ENCODE measurements around the gene ABCA2.

DNA sequence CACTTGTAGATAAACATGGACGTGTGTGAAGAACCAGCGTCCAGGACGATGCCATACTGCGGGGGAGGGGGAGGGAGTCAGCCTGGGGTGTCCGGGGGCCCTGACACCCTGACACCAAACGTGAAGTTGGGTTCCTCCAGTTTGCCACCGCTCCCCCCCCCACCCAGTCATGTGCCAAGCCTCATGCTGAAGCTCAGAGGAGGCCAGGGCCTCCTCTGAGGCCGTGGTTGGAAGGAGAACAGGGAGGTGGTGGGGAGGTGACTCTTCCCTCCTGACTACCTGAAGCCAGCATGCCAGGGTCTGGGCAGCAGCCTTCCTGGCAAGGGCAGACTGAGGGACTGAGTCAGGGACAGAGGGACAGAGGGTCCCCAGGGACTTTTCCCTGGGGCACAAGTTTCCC lies 24.3 kb upstream of the ABCA2 start:
- TF ChIP-seq, protein P1, sequence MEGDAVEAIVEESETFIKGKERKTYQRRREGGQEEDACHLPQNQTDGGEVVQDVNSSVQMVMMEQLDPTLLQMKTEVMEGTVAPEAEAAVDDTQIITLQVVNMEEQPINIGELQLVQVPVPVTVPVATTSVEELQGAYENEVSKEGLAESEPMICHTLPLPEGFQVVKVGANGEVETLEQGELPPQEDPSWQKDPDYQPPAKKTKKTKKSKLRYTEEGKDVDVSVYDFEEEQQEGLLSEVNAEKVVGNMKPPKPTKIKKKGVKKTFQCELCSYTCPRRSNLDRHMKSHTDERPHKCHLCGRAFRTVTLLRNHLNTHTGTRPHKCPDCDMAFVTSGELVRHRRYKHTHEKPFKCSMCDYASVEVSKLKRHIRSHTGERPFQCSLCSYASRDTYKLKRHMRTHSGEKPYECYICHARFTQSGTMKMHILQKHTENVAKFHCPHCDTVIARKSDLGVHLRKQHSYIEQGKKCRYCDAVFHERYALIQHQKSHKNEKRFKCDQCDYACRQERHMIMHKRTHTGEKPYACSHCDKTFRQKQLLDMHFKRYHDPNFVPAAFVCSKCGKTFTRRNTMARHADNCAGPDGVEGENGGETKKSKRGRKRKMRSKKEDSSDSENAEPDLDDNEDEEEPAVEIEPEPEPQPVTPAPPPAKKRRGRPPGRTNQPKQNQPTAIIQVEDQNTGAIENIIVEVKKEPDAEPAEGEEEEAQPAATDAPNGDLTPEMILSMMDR (IDR thresholded peaks at IDR 0.05) = no peak
- no peak for TF ChIP-seq POLR2A (IDR thresholded peaks at IDR 0.05)
